MM.1S (cell line): ENCODE measurements around the gene TTLL6.

ENCODE experiments used
- CTCF ChIP-seq: fragments of 300-600 bp; sonication (generic); IDR thresholded peaks from 2 replicates; pipeline ENCODE4 v1.5.1; 2016; ENCODE audit warnings: antibody characterized with exemption, low read length, mixed read lengths
- EZH2 ChIP-seq: fragments of 300-600 bp; sonication (generic); optimal IDR thresholded peaks from 2 replicates; pipeline ENCODE3; 2017; ENCODE audit warnings: low read depth, mild to moderate bottlenecking, antibody characterized with exemption, low read length, mixed read lengths
- EZH2phosphoT487 ChIP-seq: fragments of 300-600 bp; sonication (generic); IDR thresholded peaks from 2 replicates; pipeline ENCODE4 v1.6.1; 2018; ENCODE audit warnings: antibody characterized with exemption, low read length

- TF ChIP-seq CTCF (no peak), EZH2phosphoT487 (no peak), EZH2 (no peak)
Measured at GRCh38 chr17:48815311-48815710, 1.7 kb downstream of the TTLL6 start.
